Ovary (tissue), 9 donors: ENCODE results near the gene TDP1. TPM values are rescaled to one million over a fixed set of nuclear protein-coding genes. Genes with fewer than 3 reads are reported as not detected.

Experiments used
- DNase-seq, 5 donors: peaks; one replicate each; pipeline ENCODE4 v3.0.0-alpha.2; 2019 to 2020
- H3K27ac ChIP-seq, 2 donors: fragments of 200-600 bp; one replicate each; pipeline versions ENCODE4 v1.5.1 to v1.8.0; 2019 to 2022
- H3K27me3 ChIP-seq: fragments of 200-600 bp; one replicate; pipeline ENCODE4 v1.8.0; 2022
- H3K36me3 ChIP-seq: fragments of 200-600 bp; sonication (generic); one replicate; pipeline ENCODE4 v1.5.1; 2019
- H3K4me1 ChIP-seq: one replicate; pipeline ENCODE4 v1.8.1; 2013; ENCODE audit warnings: mild to moderate bottlenecking, moderate library complexity; ENCODE audit not compliant: insufficient read depth
- H3K4me3 ChIP-seq: fragments of 200-600 bp; sonication (generic); one replicate; pipeline ENCODE4 v1.5.1; 2017
- H3K9me3 ChIP-seq, 2 donors: fragments of 200-600 bp in 1 of 2; sonication (generic) in 1 of 2; one replicate each; pipeline versions ENCODE4 v1.5.1 to v1.8.1; 2013 to 2019; ENCODE audit warnings: mild to moderate bottlenecking in 1 of 2, moderate library complexity in 1 of 2
- CTCF ChIP-seq, 3 donors: fragments of 450-650 bp in 2 of 3; fragments of 200-600 bp in 1 of 3; IDR thresholded peaks; one replicate each; pipeline versions ENCODE4 v1.5.1 to v1.8.0; 2016 to 2022; ENCODE audit warnings: antibody characterized with exemption in 3 of 3, mild to moderate bottlenecking in 1 of 3
- EP300 ChIP-seq: sonication (generic); formaldehyde crosslinking; IDR thresholded peaks from one replicate; pipeline ENCODE4 v1.6.1; 2017; ENCODE audit warnings: antibody characterized with exemption
- POLR2A ChIP-seq: fragments of 450-650 bp; IDR thresholded peaks from one replicate; pipeline ENCODE4 v1.6.1; 2017; ENCODE audit warnings: antibody characterized with exemption, mild to moderate bottlenecking, moderate library complexity
- WGBS, 3 donors: extraction: QIAGEN DNeasy Blood & Tissue Kit in 1 of 3; methylation state at CpG; one replicate each; pipeline versions ENCODE4 v1.1.5 to v1.1.7; 2013 to 2017; 5-methylcytosine and 5-hydroxymethylcytosine counted together
- intact Hi-C, 4 donors: fragments of 100-400 bp; cut with DNase I; formaldehyde crosslinking; loops; one replicate each; pipeline versions ENCODE4 v1.11.0 to v1.15.1; 2022 to 2023
- polyA plus RNA-seq, 2 donors: library from polyadenylated mRNA; stranded (reverse); fragments of 200-250 nt in 1 of 2; fragments of 350-450 nt in 1 of 2; fragmentation: Illumina TruSeq in 1 of 2; extraction: RNeasy Lipid Tissue Mini Kit (QIAGEN cat#74804) in 1 of 2; gene quantifications; one replicate each; pipeline ENCODE4 v1.2.3, GENCODE V29; 2013 to 2014
- total RNA-seq, 7 donors: library from RNA; depleted of rRNA in 2 of 7; stranded (reverse); fragments of >200 nt in 2 of 7; fragmentation: NEBNext Ultra II Directional in 3 of 7; extraction: Animal tissue kit (Norgen Biotek cat#: 25700) in 3 of 7; gene quantifications; one replicate each; pipeline versions ENCODE4 v1.1.0 to v1.2.4, GENCODE V29; 2016 to 2023
- donor health status: DM: no; HTN: no; CAD: no; lungs with moderate emphysema.
- donor health status: DM: no; HTN: no; CAD: no.
- donor health status: Bipolar disorder and iron deficiency.
- donor health status: DM: yes; HTN: yes; CAD: no.
- donor health status: DM: no; HTN: no; CAD: no.
- donor health status: DM: yes; HTN: yes; CAD: no.

Gene TDP1
- total and polyA plus RNA-seq, 9 donors: 5.4 to 14.5 (median 9.9) TPM

DNA sequence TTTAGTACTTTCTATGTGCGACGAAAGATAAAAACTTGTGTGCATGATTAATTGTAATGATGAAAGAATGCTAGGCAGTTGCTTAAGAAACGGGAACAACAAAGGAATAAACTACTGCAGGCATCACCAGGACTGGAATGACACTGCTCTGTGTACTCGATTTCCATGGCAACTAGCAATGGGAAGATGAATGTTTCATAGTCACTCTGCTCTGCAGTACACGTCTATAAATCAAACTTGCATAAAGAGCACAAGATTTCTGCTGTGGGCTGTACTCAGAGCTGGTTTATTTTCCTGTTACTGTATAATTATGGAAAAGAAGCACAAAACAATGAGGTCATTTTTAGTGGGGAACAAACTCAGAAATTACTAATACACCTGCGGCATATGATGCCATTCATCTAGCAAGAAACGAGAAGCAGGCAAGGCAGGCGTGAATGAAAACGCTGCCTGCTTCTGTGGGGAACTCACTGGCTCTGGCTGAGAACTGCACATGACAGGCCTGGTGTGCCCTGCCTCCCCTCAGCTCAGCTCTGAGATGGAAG, 43.0 kb upstream of the TDP1 start:
- H3K4me1 ChIP-seq: peaks cover 6% of the 10 kb centered on the region
- intact Hi-C loops: loop anchor here in 3 of 4 donors (5.0 to 10.0 kb wide), 3 partner anchors 668 to 880 kb away; no protein-coding TSS in a partner anchor
- H3K9me3 ChIP-seq: no peaks in the 10 kb centered on the region
- DNase-seq: no peak
- no peak overlapping the region for H3K4me3 ChIP-seq
- no peak overlapping the region for H3K27ac ChIP-seq
- peak; percentile 60 for TF ChIP-seq EP300
- TF ChIP-seq POLR2A: no peak
- TF ChIP-seq CTCF (IDR thresholded peaks at IDR 0.05): no peak
- no peaks in the 10 kb centered on the region for H3K36me3 ChIP-seq
- 37 to 65% (median 62%) methylated on average over 9 of the region's 9 CpGs for WGBS, 3 donors
- no peaks in the 10 kb centered on the region for H3K27me3 ChIP-seq

DNA sequence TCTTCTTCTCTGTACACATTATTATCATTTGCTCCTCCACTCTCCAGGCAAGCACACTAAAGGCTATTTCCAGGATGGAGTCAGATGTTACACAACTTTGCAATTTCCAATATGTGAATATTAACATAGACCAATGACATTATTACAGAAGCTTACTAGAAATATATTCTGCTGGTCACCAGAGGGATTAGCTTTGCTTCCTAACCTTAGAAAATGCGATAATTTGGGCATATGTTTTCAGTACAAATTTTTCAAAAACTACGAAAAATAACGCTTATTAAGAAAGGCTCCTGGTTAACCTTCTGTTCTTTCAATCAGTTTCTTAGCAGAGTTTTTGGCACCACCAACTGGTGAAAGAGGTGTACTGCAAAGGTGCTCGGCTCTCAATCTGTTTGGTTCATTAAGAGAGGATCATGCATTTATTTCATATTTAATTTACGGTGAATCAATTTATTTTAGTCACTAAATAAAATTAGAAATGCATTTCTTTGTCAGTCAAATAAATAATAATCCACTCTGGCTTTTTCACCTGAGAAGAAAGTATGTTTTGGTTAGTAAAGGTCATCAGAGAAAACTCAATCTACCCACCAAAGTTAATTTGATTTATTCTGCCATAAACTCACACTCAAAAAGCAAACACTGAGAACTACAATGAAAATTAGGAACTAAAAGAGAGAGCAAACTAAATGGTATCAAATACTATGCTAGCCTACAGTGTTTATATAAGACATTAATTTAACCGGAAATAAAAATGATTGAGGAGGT, 40.4 kb upstream of the TDP1 start:
- intact Hi-C loops: loop anchor here in 3 of 4 donors (2.0 to 10.0 kb wide), 4 partner anchors 670 to 888 kb away; no protein-coding TSS in a partner anchor
- Histone ChIP-seq H3K27ac (no peak overlapping the region), H3K4me3 (no peak overlapping the region), H3K9me3 (no peaks in the 10 kb centered on the region), H3K4me1 (peaks cover 6% of the 10 kb centered on the region), H3K27me3 (no peaks in the 10 kb centered on the region), H3K36me3 (no peaks in the 10 kb centered on the region)
- 15 to 18% (median 18%) methylated on average over 6 of the region's 6 CpGs for WGBS, 3 donors
- DNase-seq: peak; percentile 44 to 78 (median 60)
- peak; percentile 62 to 94 (median 93) for TF ChIP-seq CTCF (IDR thresholded peaks at IDR 0.05)
- no peak for TF ChIP-seq POLR2A
- TF ChIP-seq EP300: no peak

GRCh38 chr14:89918721-89919120, 37.0 kb upstream of the TDP1 start:
- intact Hi-C loops: loop anchor here in 3 of 4 donors (5.0 to 10.0 kb wide), 3 partner anchors 674 to 891 kb away; no protein-coding TSS in a partner anchor
- 97 to 100% (median 97%) methylated on average over 2 of the region's 2 CpGs for WGBS, 3 donors
- no peak for DNase-seq
- Histone ChIP-seq H3K27me3 (no peaks in the 10 kb centered on the region), H3K9me3 (no peaks in the 10 kb centered on the region), H3K36me3 (no peaks in the 10 kb centered on the region), H3K4me3 (no peak overlapping the region), H3K27ac (no peak overlapping the region), H3K4me1 (no peaks in the 10 kb centered on the region)
- no peak for TF ChIP-seq POLR2A
- no peak for TF ChIP-seq EP300
- no peak for TF ChIP-seq CTCF (IDR thresholded peaks at IDR 0.05)

- Histone ChIP-seq H3K4me1 (no peaks in the 10 kb centered on the region), H3K27ac (no peak overlapping the region), H3K4me3 (no peak overlapping the region), H3K27me3 (no peaks in the 10 kb centered on the region), H3K36me3 (no peaks in the 10 kb centered on the region), H3K9me3 (no peaks in the 10 kb centered on the region)
- intact Hi-C loops: no loop called here
- TF ChIP-seq POLR2A (no peak), CTCF (IDR thresholded peaks at IDR 0.05) (no peak), EP300 (no peak)
- no peak for DNase-seq
- 69 to 74% (median 70%) methylated on average over 2 of the region's 2 CpGs for WGBS, 3 donors
Measured at GRCh38 chr14:89920056-89920455, 35.7 kb upstream of the TDP1 start.
